ENCODE measurements around the gene GPX6.
"Not testable (repeated sequence)": the region's sequence is repeated elsewhere in the genome, so short reads cannot be mapped to it uniquely, and the experiment has no call there.

Gene GPX6

DNA sequence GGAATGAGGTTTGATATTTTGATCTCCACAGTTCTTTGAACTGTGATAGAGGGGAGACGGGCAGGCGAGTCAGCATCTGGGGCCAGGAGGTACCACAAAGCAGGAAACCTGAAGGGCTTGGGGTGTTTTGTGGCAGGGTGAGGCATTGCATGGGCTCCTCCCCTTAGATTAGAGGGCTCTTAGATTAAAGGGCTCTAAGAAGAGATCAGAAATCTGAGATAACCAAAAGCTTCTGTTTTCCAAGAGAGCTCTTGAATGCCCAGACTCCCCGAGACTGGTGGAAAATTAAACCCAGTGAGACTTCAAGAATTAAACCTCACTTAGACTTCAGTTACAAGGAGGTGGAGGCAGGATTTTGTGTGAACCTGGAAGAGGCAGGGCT is 7.6 kb upstream of the GPX6 start:
- H3K4me2 ChIP-seq (ENCODE audit: low read length): no peak overlapping the region
- H3K79me2 ChIP-seq (ENCODE audit: low read length): no peaks in the 10 kb centered on the region
- no peaks in the 10 kb centered on the region for H3K9me3 ChIP-seq (ENCODE audit: insufficient read depth, low read length)
- H3K4me1 ChIP-seq (ENCODE audit: low read length): no peaks in the 10 kb centered on the region
- no peak overlapping the region for H2AFZ ChIP-seq (ENCODE audit: low read depth, low read length)
- no peak overlapping the region for H3K27ac ChIP-seq (ENCODE audit: low read length)
- H4K20me1 ChIP-seq (ENCODE audit: insufficient read depth, low read length): no peaks in the 10 kb centered on the region
- no peak overlapping the region for H3K9ac ChIP-seq (ENCODE audit: low read length)
- TF ChIP-seq EZH2phosphoT487 (IDR thresholded peaks at IDR 0.05; ENCODE audit: low read depth) (no peak), CTCF (IDR thresholded peaks at IDR 0.05; ENCODE audit: low read depth, low read length) (no peak)
- no peaks in the 10 kb centered on the region for H3K36me3 ChIP-seq (replicated peaks; ENCODE audit: low read depth, low read length)
- 0 out of 2 replicates have a peak, but pooled peaks cover 3% of the 10 kb centered on the region for H3K27me3 ChIP-seq (ENCODE audit: low read depth, low read length)
- H3K4me3 ChIP-seq (ENCODE audit: low read length): no peak overlapping the region

- no peaks in the 10 kb centered on the region for H3K9me3 ChIP-seq (ENCODE audit: insufficient read depth, low read length)
- no peaks in the 10 kb centered on the region for H4K20me1 ChIP-seq (ENCODE audit: insufficient read depth, low read length)
- H3K9ac ChIP-seq (ENCODE audit: low read length): no peak overlapping the region
- no peaks in the 10 kb centered on the region for H3K36me3 ChIP-seq (replicated peaks; ENCODE audit: low read depth, low read length)
- no peaks in the 10 kb centered on the region for H3K79me2 ChIP-seq (ENCODE audit: low read length)
- H2AFZ ChIP-seq (ENCODE audit: low read depth, low read length): no peak overlapping the region
- H3K27me3 ChIP-seq (ENCODE audit: low read depth, low read length): peaks cover 6% of the 10 kb centered on the region; the same call in 1 of the 2 replicates
- H3K27ac ChIP-seq (ENCODE audit: low read length): no peak overlapping the region
- H3K4me2 ChIP-seq (ENCODE audit: low read length): no peak overlapping the region
- TF ChIP-seq EZH2phosphoT487 (IDR thresholded peaks at IDR 0.05; ENCODE audit: low read depth): no peak
- no peak for TF ChIP-seq CTCF (IDR thresholded peaks at IDR 0.05; ENCODE audit: low read depth, low read length)
- H3K4me1 ChIP-seq (ENCODE audit: low read length): no peaks in the 10 kb centered on the region
- no peak overlapping the region for H3K4me3 ChIP-seq (ENCODE audit: low read length)
Measured at GRCh38 chr6:28522594-28523240, 7.1 kb upstream of the GPX6 start.

DNA sequence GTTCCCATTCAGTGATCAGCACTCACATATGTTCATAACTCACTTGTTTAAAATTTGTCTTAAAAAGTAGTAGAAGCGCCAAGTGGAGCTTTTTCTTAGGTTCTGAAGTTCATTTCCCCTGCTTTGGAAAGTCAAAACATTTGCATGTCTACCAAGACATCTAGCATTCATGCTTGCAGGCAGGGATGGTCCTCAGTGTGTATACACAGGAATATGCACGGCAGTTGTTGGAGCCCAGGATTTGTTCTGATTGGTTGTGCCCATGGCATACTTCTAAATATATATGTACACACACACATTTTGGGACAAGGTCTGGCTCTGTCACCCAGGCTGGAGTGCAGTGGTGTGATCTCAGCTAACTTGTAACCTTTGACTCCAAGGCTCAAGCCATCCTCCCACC is 2.4 kb upstream of the GPX6 start:
- no peaks in the 10 kb centered on the region for H3K36me3 ChIP-seq (replicated peaks; ENCODE audit: low read depth, low read length)
- no peaks in the 10 kb centered on the region for H3K9me3 ChIP-seq (ENCODE audit: insufficient read depth, low read length)
- no peak overlapping the region for H2AFZ ChIP-seq (ENCODE audit: low read depth, low read length)
- H3K4me3 ChIP-seq (ENCODE audit: low read length): no peak overlapping the region
- no peaks in the 10 kb centered on the region for H4K20me1 ChIP-seq (ENCODE audit: insufficient read depth, low read length)
- peaks cover 10% of the 10 kb centered on the region; the same call in 1 of the 2 replicates for H3K27me3 ChIP-seq (ENCODE audit: low read depth, low read length)
- no peaks in the 10 kb centered on the region for H3K4me1 ChIP-seq (ENCODE audit: low read length)
- H3K4me2 ChIP-seq (ENCODE audit: low read length): no peak overlapping the region
- no peak for TF ChIP-seq EZH2phosphoT487 (IDR thresholded peaks at IDR 0.05; ENCODE audit: low read depth)
- TF ChIP-seq CTCF (IDR thresholded peaks at IDR 0.05; ENCODE audit: low read depth, low read length): no peak
- no peaks in the 10 kb centered on the region for H3K79me2 ChIP-seq (ENCODE audit: low read length)
- H3K27ac ChIP-seq (ENCODE audit: low read length): no peak overlapping the region
- no peak overlapping the region for H3K9ac ChIP-seq (ENCODE audit: low read length)

DNA sequence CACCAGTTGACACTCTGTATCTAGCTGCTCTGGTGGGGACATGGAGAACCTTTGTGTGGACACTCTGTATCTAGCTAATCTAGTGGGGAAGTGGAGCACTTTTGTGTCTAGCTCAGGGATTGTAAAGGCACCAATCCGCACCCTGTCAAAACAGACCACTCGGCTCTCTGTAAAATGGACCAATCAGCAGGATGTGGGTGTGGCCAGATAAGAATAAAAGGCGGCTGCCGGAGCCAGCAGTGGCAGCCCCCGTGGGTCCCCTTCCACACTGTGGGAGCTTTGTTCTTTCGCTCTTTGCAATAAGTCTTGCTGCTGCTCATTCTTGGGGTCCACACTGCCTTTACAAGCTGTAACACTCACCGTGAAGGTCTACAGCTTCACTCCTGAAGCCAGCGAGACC is 3.2 kb downstream of the GPX6 start:
- H4K20me1 ChIP-seq (ENCODE audit: insufficient read depth, low read length); H3K4me2 ChIP-seq (ENCODE audit: low read length); H3K4me1 ChIP-seq (ENCODE audit: low read length); H3K27ac ChIP-seq (ENCODE audit: low read length); H3K27me3 ChIP-seq (ENCODE audit: low read depth, low read length); H2AFZ ChIP-seq (ENCODE audit: low read depth, low read length); H3K9me3 ChIP-seq (ENCODE audit: insufficient read depth, low read length); H3K36me3 ChIP-seq (replicated peaks; ENCODE audit: low read depth, low read length); H3K4me3 ChIP-seq (ENCODE audit: low read length); H3K9ac ChIP-seq (ENCODE audit: low read length); H3K79me2 ChIP-seq (ENCODE audit: low read length): not testable (repeated sequence)
